Testis (tissue), 3 donors: ENCODE measurements around the gene TECTA. TPM values are rescaled to one million over a fixed set of nuclear protein-coding genes. Genes with fewer than 3 reads are reported as not detected.

Source experiments
- DNase-seq: peaks from one replicate; pipeline ENCODE4 v3.0.0-alpha.2; 2019
- H3K27ac ChIP-seq, 2 donors: fragments of 200-600 bp; sonication (generic); one replicate each; pipeline ENCODE4 v1.5.1; 2019
- H3K27me3 ChIP-seq: fragments of 200-600 bp; sonication (generic); one replicate; pipeline ENCODE4 v1.5.1; 2019
- H3K36me3 ChIP-seq: fragments of 200-600 bp; sonication (generic); one replicate; pipeline ENCODE4 v1.5.1; 2017; ENCODE audit warnings: low read depth; ENCODE audit errors: missing control alignments
- H3K4me1 ChIP-seq: fragments of 200-600 bp; sonication (generic); one replicate; pipeline ENCODE4 v1.5.1; 2019
- H3K4me3 ChIP-seq, 2 donors: fragments of 200-600 bp; sonication (generic); one replicate each; pipeline ENCODE4 v1.5.1; 2017 to 2019
- H3K9me3 ChIP-seq: fragments of 200-600 bp; sonication (generic); one replicate; pipeline ENCODE4 v1.5.1; 2017
- POLR2A ChIP-seq: fragments of 450-650 bp; IDR thresholded peaks from one replicate; pipeline ENCODE4 v1.6.1; 2017; ENCODE audit warnings: antibody characterized with exemption, mild to moderate bottlenecking, moderate library complexity
- WGBS, 2 donors: methylation state at CpG; one replicate each; pipeline ENCODE4 v1.1.5; 2018; 5-methylcytosine and 5-hydroxymethylcytosine counted together
- intact Hi-C: fragments of 100-400 bp; cut with DNase I; formaldehyde crosslinking; loops from one replicate; pipeline ENCODE4 v1.15.1; 2023; ENCODE audit warnings: low total_unique reads
- polyA plus RNA-seq: library from polyadenylated mRNA; stranded (reverse); fragments of 350-450 nt; fragmentation: Illumina TruSeq; extraction: RNeasy Lipid Tissue Mini Kit (QIAGEN cat#74804); gene quantifications from one replicate; pipeline ENCODE4 v1.2.3, GENCODE V29; 2014; ENCODE audit warnings: low read depth, low replicate concordance; ENCODE audit not compliant: insufficient read depth
- total RNA-seq, 2 donors: library from RNA; depleted of rRNA; stranded (reverse); fragments of >200 nt; gene quantifications; one replicate each; pipeline ENCODE4 v1.2.3, GENCODE V29; 2016
- TF ChIP-seq, protein P1 (sequence below), 3 experiments: fragments of 450-650 bp in 2 of 3; fragments of 200-600 bp in 1 of 3; sonication (generic) in 1 of 3; IDR thresholded peaks; one replicate each; pipeline ENCODE4 v1.5.1; 2016 to 2019; ENCODE audit warnings: antibody characterized with exemption in 3 of 3, mild to moderate bottlenecking in 2 of 3, moderate library complexity in 1 of 3

The TECTA gene
- total and polyA plus RNA-seq, 3 donors from 2014 or later: 2.5 to 4.6 (median 3.1) TPM

DNA sequence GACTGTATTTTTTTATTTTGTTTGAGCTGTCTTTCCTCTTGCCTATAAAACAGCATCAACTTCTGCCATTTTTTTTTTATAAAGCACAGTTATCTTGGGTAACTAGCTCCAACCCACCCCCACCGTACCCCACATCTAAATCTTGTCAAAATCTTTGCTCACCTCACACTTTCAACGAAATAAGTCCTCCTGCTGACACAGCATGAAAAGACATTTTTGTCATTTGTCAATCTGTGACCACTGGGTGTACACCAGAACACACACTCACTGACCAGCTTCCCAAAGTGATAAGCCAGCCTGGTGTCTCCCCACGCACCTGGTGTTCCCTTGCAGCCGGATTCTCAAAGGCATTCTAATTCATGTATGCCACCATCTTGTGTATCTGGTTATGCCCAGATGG, 1.7 kb upstream of the TECTA start:
- WGBS, 2 donors: 90 to 95% methylated on average over 4 of the region's 4 CpGs
- Histone ChIP-seq H3K4me1 (peaks cover 6% of the 10 kb centered on the region), H3K4me3 (no peak overlapping the region), H3K9me3 (no peaks in the 10 kb centered on the region), H3K36me3 (no peaks in the 10 kb centered on the region), H3K27me3 (no peaks in the 10 kb centered on the region), H3K27ac (no peak overlapping the region)
- intact Hi-C loops: no loop called here
- TF ChIP-seq, protein P1, sequence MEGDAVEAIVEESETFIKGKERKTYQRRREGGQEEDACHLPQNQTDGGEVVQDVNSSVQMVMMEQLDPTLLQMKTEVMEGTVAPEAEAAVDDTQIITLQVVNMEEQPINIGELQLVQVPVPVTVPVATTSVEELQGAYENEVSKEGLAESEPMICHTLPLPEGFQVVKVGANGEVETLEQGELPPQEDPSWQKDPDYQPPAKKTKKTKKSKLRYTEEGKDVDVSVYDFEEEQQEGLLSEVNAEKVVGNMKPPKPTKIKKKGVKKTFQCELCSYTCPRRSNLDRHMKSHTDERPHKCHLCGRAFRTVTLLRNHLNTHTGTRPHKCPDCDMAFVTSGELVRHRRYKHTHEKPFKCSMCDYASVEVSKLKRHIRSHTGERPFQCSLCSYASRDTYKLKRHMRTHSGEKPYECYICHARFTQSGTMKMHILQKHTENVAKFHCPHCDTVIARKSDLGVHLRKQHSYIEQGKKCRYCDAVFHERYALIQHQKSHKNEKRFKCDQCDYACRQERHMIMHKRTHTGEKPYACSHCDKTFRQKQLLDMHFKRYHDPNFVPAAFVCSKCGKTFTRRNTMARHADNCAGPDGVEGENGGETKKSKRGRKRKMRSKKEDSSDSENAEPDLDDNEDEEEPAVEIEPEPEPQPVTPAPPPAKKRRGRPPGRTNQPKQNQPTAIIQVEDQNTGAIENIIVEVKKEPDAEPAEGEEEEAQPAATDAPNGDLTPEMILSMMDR (IDR thresholded peaks at IDR 0.05): no peak
- no peak for TF ChIP-seq POLR2A
- no peak for DNase-seq

DNA sequence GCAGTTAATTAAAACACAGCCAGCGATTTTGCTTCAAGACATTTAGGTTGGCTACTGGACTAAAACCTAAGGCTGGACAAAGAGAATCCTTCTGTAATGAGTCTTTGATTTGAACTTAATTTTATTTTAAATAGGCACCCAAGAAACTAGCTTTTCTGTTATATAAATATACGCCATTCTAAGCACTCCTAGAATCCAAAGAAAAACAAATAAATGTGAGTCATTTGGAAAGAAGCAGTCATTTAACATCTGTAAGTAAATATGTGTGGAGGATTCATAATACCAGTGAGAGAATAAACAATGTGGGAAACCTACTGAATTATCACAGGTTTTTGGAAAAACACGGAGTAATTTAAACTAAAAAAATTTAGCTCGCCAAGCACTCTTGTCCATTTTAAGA, 1.2 kb upstream of the TECTA start:
- no peak for DNase-seq
- WGBS, 2 donors: 79% methylated on average over 4 of the region's 4 CpGs
- Histone ChIP-seq H3K27me3 (no peaks in the 10 kb centered on the region), H3K9me3 (no peaks in the 10 kb centered on the region), H3K27ac (no peak overlapping the region), H3K4me1 (peaks cover 11% of the 10 kb centered on the region), H3K4me3 (no peak overlapping the region), H3K36me3 (no peaks in the 10 kb centered on the region)
- TF ChIP-seq, protein P1 (IDR thresholded peaks at IDR 0.05): no peak
- TF ChIP-seq POLR2A: no peak
- intact Hi-C loops: loop anchor here (10.0 kb wide), 2 partner anchors 75 to 585 kb away; partner anchors contain the start of genes GRIK4 and TBCEL

DNA sequence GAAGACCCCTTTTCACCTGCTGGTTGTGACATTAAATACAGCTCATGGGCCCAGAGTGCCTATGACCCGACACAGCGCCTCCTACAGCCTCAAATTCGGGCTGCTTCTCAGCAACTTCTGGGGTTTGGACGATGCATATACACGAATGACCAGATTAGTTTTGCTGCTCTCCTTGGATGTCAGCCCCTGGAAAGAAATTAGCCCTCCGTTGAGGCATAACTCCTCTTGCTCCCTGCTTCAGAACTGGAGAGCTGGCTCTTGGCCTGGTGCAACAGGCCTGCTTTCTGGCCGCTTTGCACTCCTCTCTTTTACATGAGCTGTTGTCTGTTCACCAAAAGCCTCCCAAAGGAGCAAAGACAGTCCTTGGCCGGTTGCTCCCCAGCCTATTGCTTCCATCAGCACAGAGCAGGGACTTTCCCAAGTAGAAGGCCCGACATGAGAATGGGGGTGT, 3.3 kb downstream of the TECTA start:
- Histone ChIP-seq H3K9me3 (no peaks in the 10 kb centered on the region), H3K4me3 (no peak overlapping the region), H3K27me3 (no peaks in the 10 kb centered on the region), H3K36me3 (no peaks in the 10 kb centered on the region), H3K27ac (peak overlapping the region in 1 of 2 donors; percentile 20), H3K4me1 (peaks cover 22% of the 10 kb centered on the region)
- 60 to 80% methylated on average over 8 to 9 of the region's 9 CpGs for WGBS, 2 donors
- TF ChIP-seq, protein P1 (IDR thresholded peaks at IDR 0.05): peak in 1 of 3 experiments; percentile 12
- TF ChIP-seq POLR2A: no peak
- intact Hi-C loops: loop anchor here (10.0 kb wide), 2 partner anchors 80 to 590 kb away; partner anchors contain the start of genes GRIK4 and TBCEL
- peak; percentile 75 for DNase-seq

DNA sequence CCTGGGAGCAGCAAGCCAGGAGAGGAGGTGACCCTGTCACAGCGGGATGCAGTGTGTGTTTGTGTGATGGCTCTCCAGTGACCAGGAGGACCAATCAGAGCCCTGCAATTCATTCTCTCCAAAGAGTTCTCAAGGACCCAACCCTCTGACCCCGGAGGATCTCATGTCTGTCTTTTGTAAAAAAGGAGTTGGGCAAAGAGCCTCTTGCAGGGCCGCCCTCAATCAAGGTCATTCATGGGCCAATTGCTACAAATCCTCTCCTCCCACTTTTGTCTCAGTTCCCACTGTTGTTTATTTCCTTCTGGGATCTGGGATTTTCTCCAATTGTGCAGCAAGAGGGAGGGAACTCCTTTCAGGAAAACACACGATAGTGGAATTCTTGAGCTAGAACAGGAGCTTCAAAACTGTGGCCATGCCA, 4.0 kb downstream of the TECTA start:
- no peak for TF ChIP-seq POLR2A
- TF ChIP-seq, protein P1 (IDR thresholded peaks at IDR 0.05): no peak
- Histone ChIP-seq H3K4me3 (no peak overlapping the region), H3K9me3 (no peaks in the 10 kb centered on the region), H3K4me1 (peaks cover 22% of the 10 kb centered on the region), H3K36me3 (no peaks in the 10 kb centered on the region), H3K27me3 (no peaks in the 10 kb centered on the region), H3K27ac (peak overlapping the region in 1 of 2 donors; percentile 20)
- intact Hi-C loops: loop anchor here (10.0 kb wide), 2 partner anchors 80 to 590 kb away; partner anchors contain the start of genes GRIK4 and TBCEL
- DNase-seq: peak; percentile 89
- WGBS, 2 donors: 31 to 50% methylated on average over 4 of the region's 4 CpGs
